Thyroid gland (tissue), 4 donors: ENCODE measurements around the gene RASAL3. TPM values are rescaled to one million over a fixed set of nuclear protein-coding genes. Genes with fewer than 3 reads are reported as not detected.
A peak's percentile ranks its signal among the peaks of the same experiment; 100 is the strongest.

Source experiments
- DNase-seq, 2 donors: peaks; one replicate each; pipeline ENCODE4 v3.0.0-alpha.2; 2019
- H3K27ac ChIP-seq, 3 donors: fragments of 200-600 bp; sonication (generic); 1 replicate in 2 of 3; 2 replicates in 1 of 3; pipeline ENCODE4 v1.5.1; 2016 to 2019; ENCODE audit warnings: mild to moderate bottlenecking in 1 of 3, moderate library complexity in 1 of 3
- H3K27me3 ChIP-seq: fragments of 200-600 bp; sonication (generic); one replicate; pipeline ENCODE4 v1.5.1; 2019
- H3K36me3 ChIP-seq, 2 donors: fragments of 200-600 bp; sonication (generic); one replicate each; pipeline ENCODE4 v1.5.1; 2016 to 2019
- H3K4me1 ChIP-seq, 2 donors: fragments of 200-600 bp; sonication (generic); one replicate each; pipeline ENCODE4 v1.5.1; 2017 to 2019
- H3K4me3 ChIP-seq, 3 donors: fragments of 200-600 bp; sonication (generic); replicated peaks in 1 of 3; 1 replicate in 2 of 3; 2 replicates in 1 of 3; pipeline ENCODE4 v1.5.1; 2016; ENCODE audit warnings: mild to moderate bottlenecking in 1 of 3
- H3K9me3 ChIP-seq: fragments of 200-600 bp; sonication (generic); one replicate; pipeline ENCODE4 v1.5.1; 2017
- POLR2A ChIP-seq, 2 donors: fragments of 450-650 bp; IDR thresholded peaks; one replicate each; pipeline ENCODE4 v1.6.1; 2017; ENCODE audit warnings: antibody characterized with exemption in 2 of 2, mild to moderate bottlenecking in 2 of 2, moderate library complexity in 1 of 2
- WGBS, 2 donors: methylation state at CpG; one replicate each; pipeline ENCODE4 v1.1.5; 2017; 5-methylcytosine and 5-hydroxymethylcytosine counted together
- intact Hi-C: fragments of 100-400 bp; cut with DNase I; formaldehyde crosslinking; loops from one replicate; pipeline ENCODE4 v1.15.1; 2023
- total RNA-seq, 4 donors: library from RNA; depleted of rRNA; stranded (reverse); fragments of >200 nt; gene quantifications; one replicate each; pipeline ENCODE4 v1.2.3, GENCODE V29; 2016
- TF ChIP-seq, protein P1 (sequence below), 6 experiments: fragments of 200-600 bp in 3 of 6; fragments of 450-650 bp in 3 of 6; sonication (generic) in 3 of 6; IDR thresholded peaks; one replicate each; pipeline ENCODE4 v1.5.1; 2016 to 2019; ENCODE audit warnings: antibody characterized with exemption in 6 of 6, mild to moderate bottlenecking in 2 of 6, inconsistent platforms in 1 of 6, moderate library complexity in 1 of 6

RASAL3 gene
- total RNA-seq, 4 donors from 2014 or later = 2.6 to 4.4 (median 3.7) TPM

DNA sequence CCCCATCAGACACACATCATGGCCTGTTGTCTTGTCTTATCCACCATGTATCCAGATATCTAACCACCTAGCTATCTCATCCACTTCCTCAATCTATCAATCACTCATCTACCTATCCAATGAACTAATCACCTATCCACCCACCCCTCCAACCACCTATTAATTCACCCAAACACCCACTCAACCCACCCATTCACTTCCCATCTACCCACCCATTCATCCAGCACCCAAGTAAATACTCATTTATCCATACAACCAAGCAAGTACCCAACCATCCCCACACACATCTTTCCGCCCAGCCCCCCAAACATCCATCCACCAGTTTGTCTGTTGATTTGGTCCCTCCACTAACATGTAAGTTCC, 13.8 kb downstream of the RASAL3 start:
- Histone ChIP-seq H3K9me3 (no peaks in the 10 kb centered on the region), H3K36me3 (no peaks in the 10 kb centered on the region), H3K4me1 (peaks cover 16 to 22% of the 10 kb centered on the region in 2 donors), H3K27me3 (no peaks in the 10 kb centered on the region), H3K27ac (peak overlapping the region in 1 of 3 donors; percentile 68), H3K4me3 (no peak overlapping the region)
- TF ChIP-seq, protein P1, sequence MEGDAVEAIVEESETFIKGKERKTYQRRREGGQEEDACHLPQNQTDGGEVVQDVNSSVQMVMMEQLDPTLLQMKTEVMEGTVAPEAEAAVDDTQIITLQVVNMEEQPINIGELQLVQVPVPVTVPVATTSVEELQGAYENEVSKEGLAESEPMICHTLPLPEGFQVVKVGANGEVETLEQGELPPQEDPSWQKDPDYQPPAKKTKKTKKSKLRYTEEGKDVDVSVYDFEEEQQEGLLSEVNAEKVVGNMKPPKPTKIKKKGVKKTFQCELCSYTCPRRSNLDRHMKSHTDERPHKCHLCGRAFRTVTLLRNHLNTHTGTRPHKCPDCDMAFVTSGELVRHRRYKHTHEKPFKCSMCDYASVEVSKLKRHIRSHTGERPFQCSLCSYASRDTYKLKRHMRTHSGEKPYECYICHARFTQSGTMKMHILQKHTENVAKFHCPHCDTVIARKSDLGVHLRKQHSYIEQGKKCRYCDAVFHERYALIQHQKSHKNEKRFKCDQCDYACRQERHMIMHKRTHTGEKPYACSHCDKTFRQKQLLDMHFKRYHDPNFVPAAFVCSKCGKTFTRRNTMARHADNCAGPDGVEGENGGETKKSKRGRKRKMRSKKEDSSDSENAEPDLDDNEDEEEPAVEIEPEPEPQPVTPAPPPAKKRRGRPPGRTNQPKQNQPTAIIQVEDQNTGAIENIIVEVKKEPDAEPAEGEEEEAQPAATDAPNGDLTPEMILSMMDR (IDR thresholded peaks at IDR 0.05) = no peak
- no peak for TF ChIP-seq POLR2A (IDR thresholded peaks at IDR 0.05)
- 88 to 94% methylated on average over 1 of the region's 1 CpG for WGBS, 2 donors
- no peak for DNase-seq
- intact Hi-C loops = no loop called here

DNA sequence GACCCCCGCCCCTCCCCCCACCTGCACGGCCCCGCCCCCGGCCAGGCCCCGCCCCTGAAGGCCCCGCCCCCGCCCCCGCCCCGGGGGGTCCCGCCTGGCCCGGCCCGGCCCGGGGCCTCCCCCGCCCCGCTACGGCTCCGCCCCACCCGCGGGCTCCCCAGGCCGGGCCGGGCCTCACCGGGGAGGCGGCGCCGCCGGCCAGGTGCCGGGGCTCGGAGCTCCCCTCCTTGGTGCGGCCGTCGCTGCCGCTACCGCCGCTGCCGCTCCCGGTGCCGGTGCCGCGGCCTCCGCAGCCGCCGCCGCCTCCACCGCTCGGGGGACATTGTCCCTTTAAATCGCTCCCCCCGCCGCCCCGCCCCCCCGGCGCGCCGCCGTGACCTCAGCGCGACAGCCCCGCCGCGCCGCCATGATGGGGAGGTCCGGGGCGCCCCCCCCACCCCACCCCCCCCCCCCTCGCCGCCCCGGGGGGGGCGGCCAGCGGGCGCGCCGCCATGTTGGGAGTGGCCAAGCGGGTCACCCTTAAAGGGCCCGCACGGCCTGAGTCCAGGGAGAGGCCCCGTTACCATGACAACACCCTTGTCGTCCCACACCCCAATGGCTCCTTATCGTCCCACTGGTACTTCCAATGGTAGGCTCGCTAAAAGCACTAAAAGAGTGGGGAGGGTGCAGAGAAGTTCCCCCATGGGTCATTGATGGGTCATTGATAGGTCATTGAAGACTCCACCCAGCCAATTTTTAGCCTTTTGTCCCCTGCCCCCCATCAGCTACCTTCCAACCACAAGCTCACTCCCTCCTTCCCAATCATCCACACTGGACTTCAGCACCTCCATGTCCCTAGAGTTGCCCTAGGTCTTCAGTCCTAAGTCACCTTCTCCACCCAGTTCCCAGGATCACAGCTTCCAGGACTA, 14.5 kb downstream of the RASAL3 start, which contains the start of gene WIZ:
TSS of gene WIZ (minus strand) at position 337 of the 908 bp plus-strand sequence. CDS start 1,649 bp downstream, outside the sequence.
- Histone ChIP-seq H3K27ac (peak within 1 kb of the TSS; percentile 32 to 74 (median 73)), H3K9me3 (no peaks in the 10 kb centered on the region), H3K36me3 (no peaks in the 10 kb centered on the region), H3K4me3 (peak within 1 kb of the TSS in 2 of 3 donors; percentile 35 to 80), H3K4me1 (peaks cover 16 to 22% of the 10 kb centered on the region in 2 donors), H3K27me3 (no peaks in the 10 kb centered on the region)
- intact Hi-C loops = loop anchor here (2.0 kb wide), 1 partner anchor 17 kb away; no protein-coding TSS in a partner anchor
- no peak for TF ChIP-seq POLR2A (IDR thresholded peaks at IDR 0.05)
- TF ChIP-seq, protein P1 (IDR thresholded peaks at IDR 0.05) = no peak
- 0 to 5% methylated on average over 4 to 7 of the region's 77 CpGs for WGBS, 2 donors
- peak; percentile 86 to 87 for DNase-seq

DNA sequence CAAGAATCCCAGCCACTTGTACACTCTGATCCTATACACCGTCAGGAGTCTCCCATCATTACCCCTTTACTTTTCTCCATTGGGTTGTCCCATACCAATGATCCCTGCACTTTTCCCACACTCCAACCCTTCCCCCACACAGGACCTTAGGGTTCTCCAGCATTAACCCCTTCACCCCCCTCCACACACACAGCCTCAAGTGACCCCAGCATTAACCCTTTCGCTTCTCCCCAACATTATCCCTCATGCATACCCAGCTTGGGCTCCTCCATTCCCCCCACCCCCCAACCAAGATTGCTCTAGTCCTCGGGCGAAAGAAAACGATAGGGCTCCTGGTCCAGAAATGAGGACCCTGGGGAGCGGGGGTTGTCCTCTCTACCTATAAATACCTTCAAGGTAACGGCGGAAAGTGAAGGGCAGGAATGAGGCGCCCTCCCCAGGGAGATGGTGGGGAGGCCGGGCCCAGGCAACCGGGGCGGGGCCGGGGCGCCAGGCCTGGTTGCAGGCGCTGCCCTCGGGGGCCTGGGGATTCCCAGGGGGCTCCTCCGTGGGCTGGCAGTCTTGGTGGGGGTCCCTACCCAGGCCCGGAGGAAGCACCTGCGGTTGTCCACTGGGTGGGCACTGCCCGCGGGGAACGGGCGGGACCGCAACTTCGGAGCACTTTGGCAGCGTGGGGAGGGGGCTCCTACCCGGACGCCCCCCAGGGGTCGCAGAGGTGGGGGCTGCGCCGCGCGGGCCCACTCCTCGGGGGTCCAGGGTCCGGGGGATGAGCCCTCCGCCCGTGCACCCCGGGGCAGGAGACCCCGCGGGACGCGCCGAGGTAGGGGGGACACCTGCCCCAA, 15.3 kb downstream of the RASAL3 start:
- H3K36me3 ChIP-seq = no peaks in the 10 kb centered on the region
- H3K4me1 ChIP-seq = peaks cover 16 to 22% of the 10 kb centered on the region in 2 donors
- intact Hi-C loops = loop anchor here (2.0 kb wide), 1 partner anchor 16 kb away; no protein-coding TSS in a partner anchor
- H3K9me3 ChIP-seq = no peaks in the 10 kb centered on the region
- peak overlapping the region; percentile 32 to 74 (median 73) for H3K27ac ChIP-seq
- H3K4me3 ChIP-seq = peak overlapping the region in 2 of 3 donors; percentile 35 to 80
- no peaks in the 10 kb centered on the region for H3K27me3 ChIP-seq
- TF ChIP-seq, protein P1 (IDR thresholded peaks at IDR 0.05) = no peak
- no peak for TF ChIP-seq POLR2A (IDR thresholded peaks at IDR 0.05)
- 7 to 12% methylated on average over 9 to 18 of the region's 43 CpGs for WGBS, 2 donors
- DNase-seq = peak in 1 of 2 donors; percentile 30

DNA sequence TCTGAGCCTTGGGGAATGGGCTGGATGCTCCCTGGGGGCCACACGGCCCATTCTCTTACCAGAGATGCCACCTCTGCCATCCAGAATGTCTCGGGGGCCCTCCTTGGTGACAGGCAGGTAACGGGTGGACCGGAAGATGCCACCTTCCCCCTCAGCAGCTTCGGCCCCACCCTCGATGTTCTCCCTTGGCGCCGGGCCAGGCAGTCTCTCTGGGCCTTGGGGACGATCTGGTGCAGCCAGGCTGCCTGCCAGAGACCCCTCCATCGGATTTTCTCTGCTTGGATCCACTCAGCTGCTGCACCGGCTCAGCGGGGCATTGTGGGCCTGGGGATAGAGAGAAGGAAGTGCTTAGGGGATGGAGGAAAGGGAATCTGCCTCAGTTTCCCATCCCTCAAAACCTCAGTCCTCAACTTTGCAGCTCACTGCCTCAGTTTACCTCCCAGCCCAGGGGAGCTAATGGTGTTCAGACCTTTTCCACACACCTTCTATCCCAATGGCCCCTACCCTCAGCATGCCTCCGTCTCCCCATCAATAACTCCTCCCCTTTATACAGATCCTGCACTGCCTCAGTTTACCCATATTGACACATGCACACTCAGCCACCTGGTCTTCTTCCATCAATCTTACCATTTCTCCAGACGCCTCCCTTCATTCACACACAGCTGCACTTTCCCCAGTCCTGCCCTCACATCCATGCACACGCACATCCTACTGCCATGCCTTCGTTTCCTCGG, 16.1 kb downstream of the RASAL3 start:
- H3K27ac ChIP-seq = no peak overlapping the region
- H3K4me1 ChIP-seq = peaks cover 14 to 16% of the 10 kb centered on the region in 2 donors
- 62 to 69% methylated on average over 12 to 14 of the region's 17 CpGs for WGBS, 2 donors
- intact Hi-C loops = loop anchor here (2.0 kb wide), 1 partner anchor 15 kb away; no protein-coding TSS in a partner anchor
- H3K9me3 ChIP-seq = no peaks in the 10 kb centered on the region
- TF ChIP-seq POLR2A (IDR thresholded peaks at IDR 0.05) = no peak
- TF ChIP-seq, protein P1 (IDR thresholded peaks at IDR 0.05) = no peak
- no peak overlapping the region for H3K4me3 ChIP-seq
- H3K36me3 ChIP-seq = no peaks in the 10 kb centered on the region
- no peaks in the 10 kb centered on the region for H3K27me3 ChIP-seq
- no peak for DNase-seq
